IMR-90 (cell line): ENCODE data around the gene BRD8. TPM values are rescaled to one million over a fixed set of nuclear protein-coding genes. Genes with fewer than 3 reads are reported as not detected.

ENCODE experiments used
- ATAC-seq: fragments of 200-7000 bp; cut with Tn5 transposase; 2 replicates; pipeline ENCODE4 v1.9.1; 2020; ENCODE audit warnings: low read depth, mild to moderate bottlenecking, moderate library complexity
- BruUV-seq: library from RNA; stranded (reverse); fragments of 400-500 nt; replicated peaks from 2 replicates; lab custom pipeline; 2021; lab: Mats Ljungman, UMichigan
- CTCF ChIA-PET: fragments of 300-600 bp; formaldehyde crosslinking; extraction: SDS; loops from one replicate; lab custom pipeline; 2021; ENCODE audit warnings: antibody characterized with exemption; lab: Yijun Ruan, JAX
- POLR2A ChIA-PET: fragments of 300-600 bp; sonication (Branson Sonifier 250); formaldehyde crosslinking; loops from one replicate; lab custom pipeline; 2022; ENCODE audit warnings: antibody characterized with exemption; ENCODE audit not compliant: unreplicated experiment; lab: Charles Lee
- DNase-seq: peaks from one replicate; pipeline ENCODE4 v3.0.0; 2013
- H2AFZ ChIP-seq: replicated peaks from 2 replicates; pipeline ENCODE3; 2013; ENCODE audit warnings: low read length, mild to moderate bottlenecking; ENCODE audit not compliant: poor library complexity
- H2AK5ac ChIP-seq: 2 replicates; pipeline ENCODE4 v1.6.1; 2013; ENCODE audit warnings: low read depth, low read length, inconsistent platforms
- H2AK9ac ChIP-seq: replicated peaks from 2 replicates; pipeline ENCODE3; 2013; ENCODE audit warnings: mild to moderate bottlenecking, low read depth, low read length, moderate library complexity; ENCODE audit not compliant: poor library complexity
- H2BK120ac ChIP-seq: 2 replicates; pipeline ENCODE4 v1.6.1; 2013; ENCODE audit warnings: low read depth, low read length, inconsistent platforms
- H2BK15ac ChIP-seq: 3 replicates; pipeline ENCODE4 v1.6.1; 2013; ENCODE audit warnings: low read depth, low read length, inconsistent platforms
- H2BK20ac ChIP-seq: 2 replicates; pipeline ENCODE4 v1.6.1; 2013; ENCODE audit warnings: low read depth, mild to moderate bottlenecking, inconsistent platforms, low read length, moderate library complexity
- H2BK5ac ChIP-seq: 2 replicates; pipeline ENCODE4 v1.6.1; 2013; ENCODE audit warnings: mild to moderate bottlenecking, low read depth, low read length, inconsistent platforms; ENCODE audit not compliant: poor library complexity, severe bottlenecking
- H3K14ac ChIP-seq: replicated peaks from 2 replicates; pipeline ENCODE4 v1.6.1; 2013; ENCODE audit warnings: low read depth, low read length, inconsistent platforms
- H3K18ac ChIP-seq: 2 replicates; pipeline ENCODE4 v1.6.1; 2013; ENCODE audit warnings: low read depth, low read length, control low read depth
- H3K23ac ChIP-seq: 2 replicates; pipeline ENCODE4 v1.6.1; 2013; ENCODE audit warnings: low read depth, low read length, inconsistent platforms
- H3K27ac ChIP-seq: 2 replicates; pipeline ENCODE4 v1.5.1; 2013; ENCODE audit warnings: mild to moderate bottlenecking, control low read depth, low read length; ENCODE audit not compliant: insufficient read depth
- H3K27me3 ChIP-seq: 2 replicates; pipeline ENCODE4 v1.6.1; 2013; ENCODE audit warnings: low read length; ENCODE audit not compliant: control insufficient read depth, insufficient read depth
- H3K36me3 ChIP-seq: 2 replicates; pipeline ENCODE4 v1.6.1; 2013; ENCODE audit warnings: low read length, mixed read lengths; ENCODE audit not compliant: control insufficient read depth, insufficient read depth
- H3K4ac ChIP-seq: 2 replicates; pipeline ENCODE4 v1.6.1; 2013; ENCODE audit warnings: low read depth, low read length, inconsistent platforms
- H3K4me1 ChIP-seq: 2 replicates; pipeline ENCODE4 v1.6.1; 2013; ENCODE audit warnings: low read length, mixed read lengths; ENCODE audit not compliant: control insufficient read depth, insufficient read depth
- H3K4me2 ChIP-seq: 2 replicates; pipeline ENCODE4 v1.6.1; 2013; ENCODE audit warnings: low read depth, mild to moderate bottlenecking, control low read depth, low read length, moderate library complexity
- H3K4me3 ChIP-seq: 2 replicates; pipeline ENCODE4 v1.5.1; 2013; ENCODE audit warnings: low read depth, mild to moderate bottlenecking, control low read depth, low read length, moderate library complexity; ENCODE audit not compliant: insufficient read depth
- H3K56ac ChIP-seq: 2 replicates; pipeline ENCODE4 v1.6.1; 2013; ENCODE audit warnings: low read length, inconsistent platforms; ENCODE audit not compliant: insufficient read depth; ENCODE audit errors: extremely low read depth
- H3K79me1 ChIP-seq, 2 experiments: 2 replicates each; pipeline ENCODE4 v1.6.1; 2013; ENCODE audit warnings: low read length in 2 of 2, inconsistent platforms in 1 of 2, low read depth in 1 of 2
- H3K9ac ChIP-seq: 2 replicates; pipeline ENCODE4 v1.6.1; 2013; ENCODE audit warnings: low read depth, low read length, control low read depth
- H3K9me1 ChIP-seq: 2 replicates; pipeline ENCODE4 v1.6.1; 2013; ENCODE audit warnings: low read length, inconsistent platforms; ENCODE audit not compliant: insufficient read depth
- H3K9me3 ChIP-seq: 2 replicates; pipeline ENCODE4 v1.6.1; 2013; ENCODE audit warnings: low read length; ENCODE audit not compliant: control insufficient read depth, insufficient read depth
- H4K20me1 ChIP-seq: 2 replicates; pipeline ENCODE4 v1.6.1; 2013; ENCODE audit warnings: low read length, inconsistent platforms; ENCODE audit not compliant: insufficient read depth
- H4K5ac ChIP-seq: 2 replicates; pipeline ENCODE4 v1.6.1; 2013; ENCODE audit warnings: mild to moderate bottlenecking, low read depth, low read length, control low read depth
- H4K8ac ChIP-seq, 2 experiments: 2 replicates each; pipeline ENCODE4 v1.6.1; 2013; ENCODE audit warnings: low read depth in 2 of 2, low read length in 2 of 2, control low read depth in 1 of 2, inconsistent platforms in 1 of 2
- H4K91ac ChIP-seq: 2 replicates; pipeline ENCODE4 v1.6.1; 2013; ENCODE audit warnings: low read depth, low read length, inconsistent platforms; ENCODE audit not compliant: insufficient read depth
- BHLHE40 ChIP-seq: fragments of 150-350 bp; IDR thresholded peaks from 2 replicates; pipeline ENCODE4 v1.6.1; 2016; ENCODE audit warnings: mild to moderate bottlenecking, low read depth, low read length
- CEBPB ChIP-seq: IDR thresholded peaks from 2 replicates; pipeline ENCODE4 v1.6.1; 2012; ENCODE audit warnings: low read depth, low read length, improper control_type of control experiment
- CHD1 ChIP-seq: IDR thresholded peaks from 2 replicates; pipeline ENCODE4 v1.6.1; 2012; ENCODE audit warnings: low read depth, low read length, improper control_type of control experiment
- ELK1 ChIP-seq: fragments of 150-350 bp; IDR thresholded peaks from 2 replicates; pipeline ENCODE4 v1.6.1; 2016; ENCODE audit warnings: low read depth, mild to moderate bottlenecking, low read length, moderate library complexity, borderline replicate concordance
- FOS ChIP-seq: fragments of 150-350 bp; IDR thresholded peaks from 2 replicates; pipeline ENCODE4 v1.6.1; 2016; ENCODE audit warnings: low read depth, low read length
- MAFK ChIP-seq: IDR thresholded peaks from 2 replicates; pipeline ENCODE4 v1.6.1; 2012; ENCODE audit warnings: low read depth, low read length, improper control_type of control experiment
- MAZ ChIP-seq: IDR thresholded peaks from 2 replicates; pipeline ENCODE4 v1.6.1; 2012; ENCODE audit warnings: low read depth, mild to moderate bottlenecking, low read length, improper control_type of control experiment, moderate library complexity, borderline replicate concordance
- MXI1 ChIP-seq: IDR thresholded peaks from 2 replicates; pipeline ENCODE4 v1.6.1; 2012; ENCODE audit warnings: low read depth, mild to moderate bottlenecking, low read length, moderate library complexity, borderline replicate concordance
- NFE2L2 ChIP-seq: fragments of 150-350 bp; IDR thresholded peaks from 2 replicates; pipeline ENCODE4 v1.6.1; 2016; ENCODE audit warnings: low read depth, mild to moderate bottlenecking, low read length
- POLR2A ChIP-seq: IDR thresholded peaks from 2 replicates; pipeline ENCODE4 v1.6.1; 2012; ENCODE audit warnings: mild to moderate bottlenecking, low read depth, low read length
- RAD21 ChIP-seq: IDR thresholded peaks from 2 replicates; pipeline ENCODE4 v1.6.1; 2012; ENCODE audit warnings: low read length, improper control_type of control experiment
- RCOR1 ChIP-seq: IDR thresholded peaks from 2 replicates; pipeline ENCODE4 v1.6.1; 2012; ENCODE audit warnings: mild to moderate bottlenecking, low read length, improper control_type of control experiment; ENCODE audit not compliant: insufficient replicate concordance
- RFX5 ChIP-seq: IDR thresholded peaks from 2 replicates; pipeline ENCODE4 v1.8.0; 2012; ENCODE audit warnings: low read depth, mild to moderate bottlenecking, low read length, moderate library complexity
- SMC3 ChIP-seq: fragments of 150-350 bp; IDR thresholded peaks from 2 replicates; pipeline ENCODE4 v1.6.1; 2016; ENCODE audit warnings: low read depth, mild to moderate bottlenecking, antibody characterized with exemption, low read length, moderate library complexity
- USF2 ChIP-seq: fragments of 150-350 bp; IDR thresholded peaks from 2 replicates; pipeline ENCODE4 v1.6.1; 2017; ENCODE audit warnings: mild to moderate bottlenecking, antibody characterized with exemption, low read length, low read depth
- WGBS, 2 experiments: methylation state at CpG; one replicate each; pipeline versions ENCODE4 v1.1.5 to v1.1.7; 2013; ENCODE audit warnings: missing lambda C conversion rate in 2 of 2; ENCODE audit not compliant: insufficient read length in 1 of 2; ENCODE audit errors: extremely low coverage in 2 of 2; 5-methylcytosine and 5-hydroxymethylcytosine counted together
- dilution Hi-C: fragments of 300-500 bp; cut with HindIII; formaldehyde crosslinking; loops from one replicate; pipeline ENCODE4 v1.14.3; 2018; ENCODE audit warnings: low sequenced_read_pairs; ENCODE audit not compliant: unreplicated experiment
- in situ Hi-C: fragments of 300-500 bp; cut with MboI; formaldehyde crosslinking; loops from 3 replicates; pipeline ENCODE4 v1.14.3; 2019; ENCODE audit warnings: low sequenced_read_pairs, inconsistent platforms, mixed read lengths
- intact Hi-C: fragments of 100-400 bp; cut with micrococcal nuclease; formaldehyde crosslinking; loops from 2 replicates; pipeline ENCODE4 v1.10.0; 2022
- polyA plus RNA-seq, 3 experiments: library from polyadenylated mRNA; depleted of rRNA; stranded (reverse); fragments of >200 nt; gene quantifications; 2 replicates each; pipeline ENCODE4 v1.2.3, GENCODE V29; 2012; ENCODE audit warnings: low replicate concordance in 1 of 3
- total RNA-seq: library from RNA; depleted of rRNA; stranded (reverse); fragments of >200 nt; gene quantifications from 2 replicates; pipeline ENCODE4 v1.2.3, GENCODE V29; 2012
- TF ChIP-seq, protein P1 (sequence below): conservative IDR thresholded peaks from 2 replicates; pipeline ENCODE4 v1.5.1; 2012; ENCODE audit warnings: mild to moderate bottlenecking, low read depth, low read length, improper control_type of control experiment

The BRD8 gene
- total and polyA plus RNA-seq, 2 of the 4 experiments (the other 2 are of a cell fraction) = 36.9 to 43.6 TPM

- CTCF ChIA-PET = no interaction called here
- H3K79me1 ChIP-seq = peaks cover 14 to 19% of the 10 kb centered on the region in 2 experiments
- no CpG with 5 or more reads among the region's 5 CpGs for WGBS, 2 experiments
- no peak overlapping the region for H3K18ac ChIP-seq
- no peak overlapping the region for H3K14ac ChIP-seq
- no peak for ATAC-seq
- no peaks in the 10 kb centered on the region for H4K20me1 ChIP-seq
- H4K91ac ChIP-seq = no peak overlapping the region
- H3K36me3 ChIP-seq = peaks cover 64% of the 10 kb centered on the region
- no peaks in the 10 kb centered on the region for H3K27me3 ChIP-seq
- in situ Hi-C loops (no loop called here), intact Hi-C loops (no loop called here), dilution Hi-C loops (no loop called here)
- no peak overlapping the region for H2AK5ac ChIP-seq
- no peak overlapping the region for H3K23ac ChIP-seq
- no peak overlapping the region for H2AFZ ChIP-seq
- no peak overlapping the region for H3K9ac ChIP-seq
- no peak overlapping the region for H3K4me3 ChIP-seq
- TF ChIP-seq, protein P1, sequence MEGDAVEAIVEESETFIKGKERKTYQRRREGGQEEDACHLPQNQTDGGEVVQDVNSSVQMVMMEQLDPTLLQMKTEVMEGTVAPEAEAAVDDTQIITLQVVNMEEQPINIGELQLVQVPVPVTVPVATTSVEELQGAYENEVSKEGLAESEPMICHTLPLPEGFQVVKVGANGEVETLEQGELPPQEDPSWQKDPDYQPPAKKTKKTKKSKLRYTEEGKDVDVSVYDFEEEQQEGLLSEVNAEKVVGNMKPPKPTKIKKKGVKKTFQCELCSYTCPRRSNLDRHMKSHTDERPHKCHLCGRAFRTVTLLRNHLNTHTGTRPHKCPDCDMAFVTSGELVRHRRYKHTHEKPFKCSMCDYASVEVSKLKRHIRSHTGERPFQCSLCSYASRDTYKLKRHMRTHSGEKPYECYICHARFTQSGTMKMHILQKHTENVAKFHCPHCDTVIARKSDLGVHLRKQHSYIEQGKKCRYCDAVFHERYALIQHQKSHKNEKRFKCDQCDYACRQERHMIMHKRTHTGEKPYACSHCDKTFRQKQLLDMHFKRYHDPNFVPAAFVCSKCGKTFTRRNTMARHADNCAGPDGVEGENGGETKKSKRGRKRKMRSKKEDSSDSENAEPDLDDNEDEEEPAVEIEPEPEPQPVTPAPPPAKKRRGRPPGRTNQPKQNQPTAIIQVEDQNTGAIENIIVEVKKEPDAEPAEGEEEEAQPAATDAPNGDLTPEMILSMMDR = no peak
- no peak for TF ChIP-seq NFE2L2
- TF ChIP-seq BHLHE40 = no peak
- TF ChIP-seq FOS = no peak
- TF ChIP-seq USF2 = no peak
- no peak for TF ChIP-seq CHD1
- TF ChIP-seq POLR2A = no peak
- no peak for TF ChIP-seq MAFK
- TF ChIP-seq ELK1 = no peak
- no peak for TF ChIP-seq MAZ
- no peak for TF ChIP-seq MXI1
- no peak for TF ChIP-seq RCOR1
- TF ChIP-seq SMC3 = no peak
- TF ChIP-seq RAD21 = no peak
- TF ChIP-seq RFX5 = no peak
- no peak for TF ChIP-seq CEBPB
- POLR2A ChIA-PET = no interaction called here
- no peak overlapping the region for H2BK20ac ChIP-seq
- no peak overlapping the region for H4K5ac ChIP-seq
- no peak overlapping the region for H3K56ac ChIP-seq
- H2BK120ac ChIP-seq = no peak overlapping the region
- H2AK9ac ChIP-seq = no peak overlapping the region
- H3K4me2 ChIP-seq = no peak overlapping the region
- H4K8ac ChIP-seq = no peak overlapping the region
- H2BK5ac ChIP-seq = no peak overlapping the region
- H2BK15ac ChIP-seq = no peak overlapping the region
- no peaks in the 10 kb centered on the region for H3K4me1 ChIP-seq
- no peak for DNase-seq
- no peaks in the 10 kb centered on the region for H3K9me3 ChIP-seq
- H3K4ac ChIP-seq = no peak overlapping the region
- no peak overlapping the region for H3K27ac ChIP-seq
- BruUV-seq = no TSS peak
- no peaks in the 10 kb centered on the region for H3K9me1 ChIP-seq
Observed at GRCh38 chr5:138169124-138169523, 9.3 kb downstream of the BRD8 start.
